HG02938 (cell line): Measurements from ENCODE around the gene SYNDIG1.

Experiments used
- ATAC-seq: cut with Tn5 transposase; IDR thresholded peaks from one replicate; pipeline ENCODE4 v1.9.1; 2021; ENCODE audit warnings: mild to moderate bottlenecking, moderate library complexity; ENCODE audit not compliant: unreplicated experiment

The SYNDIG1 gene

GRCh38 chr20:24559114-24559732 is 89.8 kb downstream of the SYNDIG1 start:
- ATAC-seq, result no peak

DNA sequence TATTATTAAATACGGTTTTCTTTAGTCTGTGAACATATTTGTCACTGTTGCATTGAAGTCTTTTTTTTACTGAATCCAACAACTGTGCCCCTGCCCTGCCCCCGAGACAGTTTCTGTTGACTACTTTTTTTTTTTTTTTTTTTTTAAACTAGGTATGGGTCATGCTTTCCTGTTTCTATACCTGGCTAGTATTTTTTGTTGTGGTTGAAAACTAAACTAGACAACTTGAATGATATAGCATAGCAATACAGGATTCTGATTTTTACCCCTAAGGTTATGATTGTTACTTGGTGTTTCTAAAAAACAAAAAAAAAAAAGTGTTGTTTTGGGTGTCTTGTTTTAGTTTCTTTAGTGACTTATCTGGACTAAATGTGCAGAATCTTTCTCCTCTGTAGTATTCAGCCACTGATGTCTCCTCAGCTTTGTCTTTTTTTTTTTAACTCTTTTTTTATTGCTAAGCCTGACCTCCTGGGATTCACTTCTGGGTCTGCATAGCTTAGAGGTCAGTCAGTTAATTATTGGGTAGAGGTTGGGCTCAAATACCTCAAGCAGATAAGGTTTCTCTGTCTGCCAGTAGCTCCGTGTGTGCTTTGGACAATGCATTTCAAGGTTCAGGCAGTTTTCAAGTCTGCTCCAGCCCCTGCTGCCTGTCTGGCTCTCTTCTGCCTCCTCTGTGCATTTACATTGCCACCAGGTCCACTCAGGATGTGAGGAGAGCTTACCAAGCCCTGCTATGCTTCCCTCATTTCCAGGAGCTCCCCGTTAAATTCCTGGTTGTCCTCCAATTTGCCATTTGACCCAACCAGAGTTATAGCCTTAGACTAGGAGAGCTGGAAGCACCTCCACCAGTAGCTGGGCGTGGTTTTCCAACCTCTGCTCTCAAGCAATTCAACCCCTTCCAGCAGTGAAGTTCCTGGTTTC is 91.4 kb downstream of the SYNDIG1 start:
- ATAC-seq, result no peak

DNA sequence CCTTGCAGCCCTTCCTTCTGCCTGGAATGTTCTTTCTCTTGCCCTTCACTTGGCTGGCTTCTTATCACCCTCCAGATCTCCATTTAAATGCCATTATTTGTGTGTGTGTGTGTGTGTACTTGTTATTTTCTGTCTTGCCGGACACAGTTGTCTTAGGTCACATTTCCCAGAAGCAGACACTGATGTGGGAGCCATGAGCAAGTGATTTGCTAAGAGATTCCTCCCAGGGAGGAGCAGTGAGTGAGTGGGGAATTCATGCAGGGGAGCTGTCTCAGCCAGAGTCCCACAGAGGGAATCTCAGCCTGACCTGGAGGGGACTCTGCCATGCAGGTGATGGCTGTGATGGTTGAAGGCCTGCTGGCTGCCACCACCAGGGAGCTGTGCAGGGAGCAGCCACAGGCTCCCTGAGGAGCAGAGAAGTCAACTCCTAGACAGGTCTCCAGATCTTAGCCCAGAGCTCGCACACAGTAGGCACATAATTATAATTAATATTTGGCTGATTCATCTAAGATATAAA is 96.5 kb downstream of the SYNDIG1 start:
- ATAC-seq, result no peak

GRCh38 chr20:24566656-24567055 is 97.2 kb downstream of the SYNDIG1 start:
- no peak for ATAC-seq

DNA sequence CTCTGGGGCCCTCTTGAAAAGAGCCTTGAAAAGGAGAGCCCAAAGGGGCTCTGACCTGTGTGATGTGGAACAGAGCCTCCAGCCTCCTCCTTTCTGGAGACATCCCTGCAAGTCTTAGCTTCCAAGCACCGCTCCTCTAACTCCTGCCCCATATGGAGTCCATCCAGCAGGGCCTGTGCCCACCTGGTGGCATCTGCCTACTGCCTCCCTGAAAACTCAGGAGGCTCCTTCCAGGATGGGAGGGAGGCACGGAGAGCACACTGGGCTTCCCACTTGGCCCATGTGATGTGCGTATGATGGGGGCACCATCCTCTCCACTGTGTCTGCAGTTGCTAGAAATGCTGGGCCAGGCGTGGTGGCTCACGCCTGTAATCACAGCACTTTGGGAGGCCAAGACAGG is 98.1 kb downstream of the SYNDIG1 start:
- ATAC-seq, result no peak

DNA sequence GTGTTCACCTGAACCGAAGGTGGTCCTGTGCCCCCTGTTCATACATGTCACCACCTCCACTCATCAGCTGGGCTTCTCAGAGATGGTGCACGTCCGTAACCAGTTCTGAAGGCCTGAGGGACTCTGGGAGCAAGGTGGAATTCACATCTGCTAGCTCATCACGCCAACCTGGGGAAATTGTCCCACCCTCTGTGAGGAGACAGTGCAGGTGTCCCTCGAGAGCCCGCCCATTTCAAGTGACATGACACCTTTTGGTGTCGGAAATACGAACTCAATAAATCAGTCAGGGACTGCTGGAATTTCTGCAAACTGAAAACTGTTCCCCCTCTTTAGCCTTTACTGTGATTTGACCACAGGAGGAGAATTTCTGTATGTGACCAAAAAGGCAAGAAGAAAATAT is 99.4 kb downstream of the SYNDIG1 start:
- no peak for ATAC-seq

- no peak for ATAC-seq
Observed at GRCh38 chr20:24571159-24571558, 101.7 kb downstream of the SYNDIG1 start.

- no peak for ATAC-seq
Observed at GRCh38 chr20:24572140-24572539, 102.7 kb downstream of the SYNDIG1 start.

- no peak for ATAC-seq
Observed at GRCh38 chr20:24572862-24573261, 103.4 kb downstream of the SYNDIG1 start.

DNA sequence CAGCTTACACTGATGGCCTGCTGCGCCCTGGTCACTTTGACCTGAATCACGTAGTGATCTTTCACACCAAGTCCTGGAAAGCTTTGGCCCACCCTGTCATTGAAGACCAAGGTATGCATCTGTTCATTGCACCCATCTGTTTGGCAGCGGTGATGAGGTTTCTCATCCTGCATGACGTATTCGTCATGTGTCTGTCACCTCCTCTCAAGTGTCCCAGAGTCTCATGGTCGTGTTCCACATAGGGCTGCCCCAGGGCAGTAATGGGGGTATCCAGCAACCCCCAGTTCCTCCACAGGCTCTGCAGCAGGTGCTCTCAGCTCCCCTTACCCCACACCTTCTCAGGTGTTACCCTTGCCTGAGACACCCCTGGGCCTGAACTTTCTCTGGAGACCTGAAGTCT is 104.1 kb downstream of the SYNDIG1 start:
- ATAC-seq, result no peak

GRCh38 chr20:24574307-24574706 is 104.9 kb downstream of the SYNDIG1 start:
- ATAC-seq, result no peak

DNA sequence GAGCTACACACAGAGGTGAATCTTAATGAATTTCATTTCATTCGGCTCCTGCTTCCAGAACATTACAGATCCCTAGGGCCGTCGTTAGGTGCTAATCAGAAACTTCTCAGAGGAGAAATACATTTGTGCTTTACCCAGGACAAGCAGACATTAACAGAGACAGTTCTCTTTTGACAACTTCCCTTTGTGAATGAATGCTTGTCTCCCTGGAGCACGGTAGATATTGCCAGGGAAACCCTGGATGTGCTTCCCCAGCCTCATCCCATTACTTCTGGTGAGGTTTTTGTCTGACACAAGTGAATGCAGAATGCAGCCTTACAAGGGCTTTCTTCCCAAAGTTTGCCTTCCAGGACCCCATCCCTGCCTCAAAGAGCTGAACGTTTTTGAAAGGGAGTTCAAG is 105.4 kb downstream of the SYNDIG1 start:
- no peak for ATAC-seq

DNA sequence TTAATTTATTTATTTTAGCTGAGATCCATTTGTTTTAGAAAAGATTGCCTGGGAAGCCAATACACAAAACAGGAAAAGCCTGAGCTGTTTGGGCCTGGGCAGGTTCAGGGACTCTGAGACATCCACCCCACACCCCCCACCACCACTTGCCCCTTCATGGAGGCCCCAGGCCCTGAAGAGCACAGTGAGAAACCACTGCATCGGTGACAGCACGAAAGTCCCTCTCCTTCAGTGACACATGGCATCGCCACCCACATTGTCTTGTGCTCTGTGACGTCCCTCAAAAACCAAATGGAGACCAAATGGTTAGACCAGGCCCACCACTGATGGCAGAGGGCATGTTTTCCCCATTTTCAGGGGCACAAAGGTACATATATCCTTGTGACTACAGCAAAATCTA is 106.4 kb downstream of the SYNDIG1 start:
- no peak for ATAC-seq

DNA sequence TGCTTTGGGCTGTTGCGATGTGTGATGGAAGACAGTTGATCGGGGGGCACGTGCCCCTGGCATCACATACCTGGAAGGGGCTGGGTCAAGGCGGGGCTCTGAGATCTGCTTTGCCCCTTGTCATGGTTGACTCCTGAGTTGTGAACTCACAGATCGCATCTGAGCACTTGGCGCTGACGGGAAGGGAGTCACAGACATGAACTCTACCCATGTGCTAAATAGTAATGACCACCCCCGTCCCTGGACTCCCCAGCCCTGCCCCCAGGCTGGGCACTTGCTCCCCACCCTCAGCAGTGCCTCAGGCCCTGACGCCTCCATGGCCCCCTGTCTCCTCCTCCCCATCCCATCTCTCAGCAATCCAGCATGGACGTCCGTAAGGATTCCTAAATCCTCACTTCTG is 107.0 kb downstream of the SYNDIG1 start:
- ATAC-seq, result no peak

- ATAC-seq, result no peak
Observed at GRCh38 chr20:24577271-24577909, 108.0 kb downstream of the SYNDIG1 start.

DNA sequence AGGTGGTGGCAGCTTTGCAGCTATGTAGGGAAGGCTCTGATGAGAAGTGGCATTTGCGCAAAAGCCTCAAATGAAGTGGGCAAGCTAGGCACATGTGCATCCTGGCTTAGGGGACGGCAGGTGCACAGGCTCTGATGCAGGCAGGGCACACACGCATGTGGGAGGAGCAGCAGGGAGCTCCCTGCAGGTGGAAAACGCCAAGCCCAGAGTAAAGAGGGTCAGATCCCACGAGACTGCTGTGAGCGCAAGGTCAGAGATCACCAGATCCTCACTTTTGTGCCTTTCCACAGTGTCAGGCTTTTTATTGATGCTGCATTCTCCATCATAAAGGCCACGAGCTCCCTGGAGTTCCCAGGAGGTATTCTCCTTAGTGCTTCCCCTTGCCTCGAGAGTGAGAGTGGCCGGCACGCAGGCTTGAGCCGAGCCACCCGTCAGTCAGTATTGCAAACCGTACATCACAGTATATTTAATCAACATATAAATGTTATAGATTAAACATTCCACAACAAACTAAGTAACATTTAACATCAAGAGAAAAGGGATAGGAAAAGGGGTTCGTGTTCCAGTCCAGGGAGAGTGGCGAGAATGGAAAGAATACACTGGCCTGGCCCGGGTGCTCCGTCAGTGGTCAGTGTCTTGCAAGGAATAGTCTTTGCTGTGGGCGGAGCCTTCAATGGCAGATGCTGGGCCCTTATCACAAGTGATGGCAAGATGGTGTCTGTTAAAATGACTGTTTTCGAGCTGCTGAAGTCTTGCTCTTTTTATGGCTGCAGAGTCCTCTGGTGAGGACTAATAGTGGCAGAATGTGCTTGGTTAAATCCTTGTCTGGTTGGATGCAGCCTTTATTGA is 109.4 kb downstream of the SYNDIG1 start:
- ATAC-seq, result no peak

- ATAC-seq, result no peak
Observed at GRCh38 chr20:24579475-24579874, 110.0 kb downstream of the SYNDIG1 start.

- ATAC-seq, result no peak
Observed at GRCh38 chr20:24580006-24580405, 110.6 kb downstream of the SYNDIG1 start.

- ATAC-seq, result no peak
Observed at GRCh38 chr20:24580855-24581254, 111.4 kb downstream of the SYNDIG1 start.

- no peak for ATAC-seq
Observed at GRCh38 chr20:24581443-24582170, 112.2 kb downstream of the SYNDIG1 start.
